ENCODE results near the gene CPED1.

Gene CPED1

GRCh38 chr7:121099572-121099971 lies 111.1 kb downstream of the CPED1 start:
- Histone ChIP-seq H3K27me3 (ENCODE audit: control insufficient read depth in 1 of 2, insufficient read depth in 2 of 2, low read length in 2 of 2) (no peaks in the 10 kb centered on the region), H3K36me3 (ENCODE audit: control insufficient read depth in 2 of 2, insufficient read depth in 2 of 2, low read length in 2 of 2) (peaks cover 14 to 15% of the 10 kb centered on the region in 2 donors), H3K4me3 (ENCODE audit: low read length in 2 of 2) (no peak overlapping the region), H3K9me3 (ENCODE audit: control insufficient read depth in 2 of 2, low read length in 2 of 2) (no peaks in the 10 kb centered on the region), H3K27ac (ENCODE audit: low read length) (no peak overlapping the region), H3K4me1 (ENCODE audit: control insufficient read depth, insufficient read depth, low read length) (no peaks in the 10 kb centered on the region), H3K9ac (ENCODE audit: low read length in 2 of 2) (no peak overlapping the region)

- Histone ChIP-seq H3K9ac (ENCODE audit: low read length in 2 of 2) (no peak overlapping the region), H3K27ac (ENCODE audit: low read length) (no peak overlapping the region), H3K9me3 (ENCODE audit: control insufficient read depth in 2 of 2, low read length in 2 of 2) (no peaks in the 10 kb centered on the region), H3K27me3 (ENCODE audit: control insufficient read depth in 1 of 2, insufficient read depth in 2 of 2, low read length in 2 of 2) (no peaks in the 10 kb centered on the region), H3K4me1 (ENCODE audit: control insufficient read depth, insufficient read depth, low read length) (no peaks in the 10 kb centered on the region), H3K4me3 (ENCODE audit: low read length in 2 of 2) (no peak overlapping the region), H3K36me3 (ENCODE audit: control insufficient read depth in 2 of 2, insufficient read depth in 2 of 2, low read length in 2 of 2) (peaks cover 14 to 15% of the 10 kb centered on the region in 2 donors)
These were observed 112.6 kb downstream of the CPED1 start for GRCh38 chr7:121101083-121101482.

- H3K9ac ChIP-seq (ENCODE audit: low read length in 2 of 2), result no peak overlapping the region
- no peaks in the 10 kb centered on the region for H3K4me1 ChIP-seq (ENCODE audit: control insufficient read depth, insufficient read depth, low read length)
- no peaks in the 10 kb centered on the region for H3K9me3 ChIP-seq (ENCODE audit: control insufficient read depth in 2 of 2, low read length in 2 of 2)
- H3K4me3 ChIP-seq (ENCODE audit: low read length in 2 of 2), result no peak overlapping the region
- H3K36me3 ChIP-seq (ENCODE audit: control insufficient read depth in 2 of 2, insufficient read depth in 2 of 2, low read length in 2 of 2), result peaks cover 14 to 15% of the 10 kb centered on the region in 2 donors
- no peak overlapping the region for H3K27ac ChIP-seq (ENCODE audit: low read length)
- H3K27me3 ChIP-seq (ENCODE audit: control insufficient read depth in 1 of 2, insufficient read depth in 2 of 2, low read length in 2 of 2), result no peaks in the 10 kb centered on the region
These were observed 113.1 kb downstream of the CPED1 start for GRCh38 chr7:121101621-121102020.

GRCh38 chr7:121102619-121103018 lies 114.1 kb downstream of the CPED1 start:
- H3K4me1 ChIP-seq (ENCODE audit: control insufficient read depth, insufficient read depth, low read length), result no peaks in the 10 kb centered on the region
- no peak overlapping the region for H3K27ac ChIP-seq (ENCODE audit: low read length)
- no peak overlapping the region for H3K9ac ChIP-seq (ENCODE audit: low read length in 2 of 2)
- H3K4me3 ChIP-seq (ENCODE audit: low read length in 2 of 2), result no peak overlapping the region
- H3K27me3 ChIP-seq (ENCODE audit: control insufficient read depth in 1 of 2, insufficient read depth in 2 of 2, low read length in 2 of 2), result no peaks in the 10 kb centered on the region
- no peaks in the 10 kb centered on the region for H3K9me3 ChIP-seq (ENCODE audit: control insufficient read depth in 2 of 2, low read length in 2 of 2)
- peaks cover 14 to 15% of the 10 kb centered on the region in 2 donors for H3K36me3 ChIP-seq (ENCODE audit: control insufficient read depth in 2 of 2, insufficient read depth in 2 of 2, low read length in 2 of 2)

GRCh38 chr7:121103086-121103485 lies 114.6 kb downstream of the CPED1 start:
- Histone ChIP-seq H3K27ac (ENCODE audit: low read length) (no peak overlapping the region), H3K9ac (ENCODE audit: low read length in 2 of 2) (no peak overlapping the region), H3K4me3 (ENCODE audit: low read length in 2 of 2) (no peak overlapping the region), H3K4me1 (ENCODE audit: control insufficient read depth, insufficient read depth, low read length) (no peaks in the 10 kb centered on the region), H3K9me3 (ENCODE audit: control insufficient read depth in 2 of 2, low read length in 2 of 2) (no peaks in the 10 kb centered on the region), H3K36me3 (ENCODE audit: control insufficient read depth in 2 of 2, insufficient read depth in 2 of 2, low read length in 2 of 2) (peaks cover 14 to 15% of the 10 kb centered on the region in 2 donors), H3K27me3 (ENCODE audit: control insufficient read depth in 1 of 2, insufficient read depth in 2 of 2, low read length in 2 of 2) (no peaks in the 10 kb centered on the region)

- H3K27me3 ChIP-seq (ENCODE audit: control insufficient read depth in 1 of 2, insufficient read depth in 2 of 2, low read length in 2 of 2), result no peaks in the 10 kb centered on the region
- H3K36me3 ChIP-seq (ENCODE audit: control insufficient read depth in 2 of 2, insufficient read depth in 2 of 2, low read length in 2 of 2), result peaks cover 14 to 15% of the 10 kb centered on the region in 2 donors
- no peak overlapping the region for H3K9ac ChIP-seq (ENCODE audit: low read length in 2 of 2)
- no peaks in the 10 kb centered on the region for H3K4me1 ChIP-seq (ENCODE audit: control insufficient read depth, insufficient read depth, low read length)
- no peaks in the 10 kb centered on the region for H3K9me3 ChIP-seq (ENCODE audit: control insufficient read depth in 2 of 2, low read length in 2 of 2)
- H3K4me3 ChIP-seq (ENCODE audit: low read length in 2 of 2), result no peak overlapping the region
- no peak overlapping the region for H3K27ac ChIP-seq (ENCODE audit: low read length)
These were observed 115.1 kb downstream of the CPED1 start for GRCh38 chr7:121103579-121103978.

GRCh38 chr7:121105262-121105661 lies 116.8 kb downstream of the CPED1 start:
- Histone ChIP-seq H3K27me3 (ENCODE audit: control insufficient read depth in 1 of 2, insufficient read depth in 2 of 2, low read length in 2 of 2) (no peaks in the 10 kb centered on the region), H3K4me1 (ENCODE audit: control insufficient read depth, insufficient read depth, low read length) (no peaks in the 10 kb centered on the region), H3K27ac (ENCODE audit: low read length) (no peak overlapping the region), H3K9ac (ENCODE audit: low read length in 2 of 2) (no peak overlapping the region), H3K4me3 (ENCODE audit: low read length in 2 of 2) (no peak overlapping the region), H3K36me3 (ENCODE audit: control insufficient read depth in 2 of 2, insufficient read depth in 2 of 2, low read length in 2 of 2) (peaks cover 7 to 11% of the 10 kb centered on the region in 2 donors), H3K9me3 (ENCODE audit: control insufficient read depth in 2 of 2, low read length in 2 of 2) (no peaks in the 10 kb centered on the region)

GRCh38 chr7:121107923-121108498 lies 119.5 kb downstream of the CPED1 start:
- Histone ChIP-seq H3K27me3 (ENCODE audit: control insufficient read depth in 1 of 2, insufficient read depth in 2 of 2, low read length in 2 of 2) (no peaks in the 10 kb centered on the region), H3K9me3 (ENCODE audit: control insufficient read depth in 2 of 2, low read length in 2 of 2) (no peaks in the 10 kb centered on the region), H3K4me1 (ENCODE audit: control insufficient read depth, insufficient read depth, low read length) (no peaks in the 10 kb centered on the region), H3K27ac (ENCODE audit: low read length) (no peak overlapping the region), H3K4me3 (ENCODE audit: low read length in 2 of 2) (no peak overlapping the region), H3K9ac (ENCODE audit: low read length in 2 of 2) (no peak overlapping the region), H3K36me3 (ENCODE audit: control insufficient read depth in 2 of 2, insufficient read depth in 2 of 2, low read length in 2 of 2) (peaks cover 0 to 4% of the 10 kb centered on the region in 2 donors)

GRCh38 chr7:121109145-121109544 lies 120.6 kb downstream of the CPED1 start:
- Histone ChIP-seq H3K9ac (ENCODE audit: low read length in 2 of 2) (no peak overlapping the region), H3K36me3 (ENCODE audit: control insufficient read depth in 2 of 2, insufficient read depth in 2 of 2, low read length in 2 of 2) (no peaks in the 10 kb centered on the region), H3K4me1 (ENCODE audit: control insufficient read depth, insufficient read depth, low read length) (no peaks in the 10 kb centered on the region), H3K27ac (ENCODE audit: low read length) (no peak overlapping the region), H3K9me3 (ENCODE audit: control insufficient read depth in 2 of 2, low read length in 2 of 2) (no peaks in the 10 kb centered on the region), H3K27me3 (ENCODE audit: control insufficient read depth in 1 of 2, insufficient read depth in 2 of 2, low read length in 2 of 2) (no peaks in the 10 kb centered on the region), H3K4me3 (ENCODE audit: low read length in 2 of 2) (no peak overlapping the region)

GRCh38 chr7:121113288-121113687 lies 124.8 kb downstream of the CPED1 start:
- Histone ChIP-seq H3K4me1 (ENCODE audit: control insufficient read depth, insufficient read depth, low read length) (no peaks in the 10 kb centered on the region), H3K9ac (ENCODE audit: low read length in 2 of 2) (no peak overlapping the region), H3K4me3 (ENCODE audit: low read length in 2 of 2) (no peak overlapping the region), H3K27ac (ENCODE audit: low read length) (no peak overlapping the region), H3K36me3 (ENCODE audit: control insufficient read depth in 2 of 2, insufficient read depth in 2 of 2, low read length in 2 of 2) (no peaks in the 10 kb centered on the region), H3K27me3 (ENCODE audit: control insufficient read depth in 1 of 2, insufficient read depth in 2 of 2, low read length in 2 of 2) (no peaks in the 10 kb centered on the region), H3K9me3 (ENCODE audit: control insufficient read depth in 2 of 2, low read length in 2 of 2) (no peaks in the 10 kb centered on the region)

GRCh38 chr7:121116396-121116795 lies 127.9 kb downstream of the CPED1 start:
- H3K9ac ChIP-seq (ENCODE audit: low read length in 2 of 2), result no peak overlapping the region

More at GRCh38 chr7:121116396-121116795, 127.9 kb downstream of the CPED1 start:
- Histone ChIP-seq H3K4me1 (ENCODE audit: control insufficient read depth, insufficient read depth, low read length) (no peaks in the 10 kb centered on the region), H3K27me3 (ENCODE audit: control insufficient read depth in 1 of 2, insufficient read depth in 2 of 2, low read length in 2 of 2) (no peaks in the 10 kb centered on the region), H3K9me3 (ENCODE audit: control insufficient read depth in 2 of 2, low read length in 2 of 2) (no peaks in the 10 kb centered on the region), H3K4me3 (ENCODE audit: low read length in 2 of 2) (no peak overlapping the region), H3K36me3 (ENCODE audit: control insufficient read depth in 2 of 2, insufficient read depth in 2 of 2, low read length in 2 of 2) (peaks cover 2 to 4% of the 10 kb centered on the region in 2 donors), H3K27ac (ENCODE audit: low read length) (no peak overlapping the region)
